Kidney (tissue), 14 donors: ENCODE measurements around the gene ADAM17. TPM values are rescaled to one million over a fixed set of nuclear protein-coding genes. Genes with fewer than 3 reads are reported as not detected.

Experiments
- DNase-seq, 5 donors: peaks; one replicate each; pipeline ENCODE4 v3.0.0-alpha.2; 2013 to 2020
- FAIRE-seq: peaks from 2 replicates; lab custom pipeline; 2012; peaks lifted over from hg19 to GRCh38; lab: Jason Lieb, UNC
- H3K27ac ChIP-seq, 2 donors: one replicate each; pipeline ENCODE4 v1.7.0; 2013; ENCODE audit warnings: low read depth in 2 of 2, low read length in 2 of 2, inconsistent platforms in 1 of 2
- H3K27me3 ChIP-seq: one replicate; pipeline ENCODE4 v1.7.1; 2013; ENCODE audit warnings: low read length, inconsistent platforms; ENCODE audit not compliant: control insufficient read depth, insufficient read depth
- H3K36me3 ChIP-seq, 3 donors: one replicate each; pipeline versions ENCODE4 v1.7.0 to v1.7.1; 2013; ENCODE audit warnings: low read length in 3 of 3, control low read depth in 1 of 3, inconsistent platforms in 1 of 3; ENCODE audit not compliant: insufficient read depth in 3 of 3, control insufficient read depth in 2 of 3
- H3K4me1 ChIP-seq, 3 donors: one replicate each; pipeline versions ENCODE4 v1.7.0 to v1.7.1; 2013; ENCODE audit warnings: low read length in 3 of 3, inconsistent platforms in 1 of 3, low read depth in 1 of 3; ENCODE audit not compliant: control insufficient read depth in 2 of 3, insufficient read depth in 2 of 3
- H3K4me3 ChIP-seq, 3 donors: one replicate each; pipeline versions ENCODE4 v1.7.0 to v1.8.1; 2013; ENCODE audit warnings: low read length in 3 of 3, control low read depth in 1 of 3, inconsistent platforms in 1 of 3
- H3K9ac ChIP-seq, 3 donors: one replicate each; pipeline versions ENCODE4 v1.7.0 to v1.7.1; 2013; ENCODE audit warnings: low read length in 3 of 3, control low read depth in 1 of 3, inconsistent platforms in 1 of 3
- H3K9me3 ChIP-seq, 3 donors: one replicate each; pipeline versions ENCODE4 v1.7.0 to v1.7.1; 2013; ENCODE audit warnings: low read length in 3 of 3, control low read depth in 1 of 3, inconsistent platforms in 1 of 3; ENCODE audit not compliant: control insufficient read depth in 2 of 3, insufficient read depth in 1 of 3
- CTCF ChIP-seq: IDR thresholded peaks from 3 replicates; pipeline ENCODE4 v1.5.1; 2012; ENCODE audit warnings: mild to moderate bottlenecking, moderate library complexity, borderline replicate concordance; ENCODE audit not compliant: insufficient read depth; ENCODE audit errors: extremely low read depth
- intact Hi-C: fragments of 100-400 bp; cut with DNase I; formaldehyde crosslinking; loops from one replicate; pipeline ENCODE4 v1.11.1; 2022
- polyA plus RNA-seq: library from polyadenylated mRNA; stranded (reverse); fragments of 350-450 nt; fragmentation: Illumina TruSeq; extraction: RNeasy Lipid Tissue Mini Kit (QIAGEN cat#74804); gene quantifications from one replicate; pipeline ENCODE4 v1.2.3, GENCODE V29; 2014; ENCODE audit warnings: low read depth, low replicate concordance; ENCODE audit not compliant: insufficient read depth
- total RNA-seq: library from RNA; stranded (reverse); fragmentation: NEBNext Ultra II Directional; extraction: Animal tissue kit (Norgen Biotek cat#: 25700); gene quantifications from one replicate; pipeline ENCODE4 v1.2.1, GENCODE V29; 2021
- donor health status: control.
- donor health status: control.
- donor health status: control.
- donor health status: control.
- donor health status: control.
- donor health status: DM: yes; HTN: yes; CAD: no.
- donor health status: Normal renal cell carcinoma (clear cell type).

The ADAM17 gene
- total and polyA plus RNA-seq, 2 donors from 2014 or later: 6.5 to 29.9 TPM

GRCh38 chr2:9462886-9463697 is 92.5 kb downstream of the ADAM17 start:
- intact Hi-C loops: no loop called here
- Histone ChIP-seq H3K4me1 (no peaks in the 10 kb centered on the region), H3K36me3 (peaks cover 0 to 6% (median 4%) of the 10 kb centered on the region in 3 donors), H3K27ac (no peak overlapping the region), H3K9me3 (no peaks in the 10 kb centered on the region), H3K9ac (no peak overlapping the region), H3K27me3 (no peaks in the 10 kb centered on the region), H3K4me3 (no peak overlapping the region)
- FAIRE-seq (no peak), DNase-seq (no peak)
- no peak for TF ChIP-seq CTCF

GRCh38 chr2:9462313-9462712 is 93.3 kb downstream of the ADAM17 start:
- no peaks in the 10 kb centered on the region for H3K9me3 ChIP-seq
- intact Hi-C loops: no loop called here
- no peak for TF ChIP-seq CTCF
- no peak overlapping the region for H3K27ac ChIP-seq
- H3K36me3 ChIP-seq: peaks cover 0 to 4% (median 4%) of the 10 kb centered on the region in 3 donors
- DNase-seq (no peak), FAIRE-seq (no peak)
- no peaks in the 10 kb centered on the region for H3K4me1 ChIP-seq
- H3K4me3 ChIP-seq: no peak overlapping the region
- H3K27me3 ChIP-seq: no peaks in the 10 kb centered on the region
- no peak overlapping the region for H3K9ac ChIP-seq

- H3K9ac ChIP-seq: no peak overlapping the region
- DNase-seq (no peak), FAIRE-seq (no peak)
- no peak for TF ChIP-seq CTCF
- H3K4me3 ChIP-seq: no peak overlapping the region
- H3K36me3 ChIP-seq: peaks cover 0 to 4% (median 4%) of the 10 kb centered on the region in 3 donors
- no peak overlapping the region for H3K27ac ChIP-seq
- no peaks in the 10 kb centered on the region for H3K9me3 ChIP-seq
- intact Hi-C loops: no loop called here
- no peaks in the 10 kb centered on the region for H3K4me1 ChIP-seq
- H3K27me3 ChIP-seq: no peaks in the 10 kb centered on the region
Measured at GRCh38 chr2:9461079-9461478, 94.6 kb downstream of the ADAM17 start.
